Activated CD8-positive, alpha-beta memory T cell treated with anti-CD3 and anti-CD28 coated beads for 36 hours (primary cell): Measurements from ENCODE around the gene HGFAC. TPM values are rescaled to one million over a fixed set of nuclear protein-coding genes. Genes with fewer than 3 reads are reported as not detected.

Experiments
- CTCF ChIA-PET: fragments of 350-600 bp; sonication (Branson Sonifier 250); formaldehyde crosslinking; loops from one replicate; lab custom pipeline; 2021; ENCODE audit warnings: antibody characterized with exemption; lab: Charles Lee
- POLR2A ChIA-PET: fragments of 350-600 bp; sonication (Branson Sonifier 250); formaldehyde crosslinking; loops from one replicate; lab custom pipeline; 2021; ENCODE audit warnings: antibody characterized with exemption; lab: Charles Lee
- total RNA-seq, 2 experiments: library from RNA; stranded (reverse); gene quantifications; one replicate each; pipeline ENCODE4 v1.2.3, GENCODE V29; 2021

The HGFAC gene
- not detected for total RNA-seq

GRCh38 chr4:3441501-3442459 is at the start of gene HGFAC:
Gene HGFAC (plus strand): TSS chr4:3441968. CDS start chr4:3442002, 34 bp downstream.
- ChIA-PET CTCF (no interaction called here), POLR2A (no interaction called here)

GRCh38 chr4:3392321-3392720 is 49.4 kb upstream of the HGFAC start:
- ChIA-PET CTCF (interaction anchor here (1.8 kb wide), 1 partner anchor 9 kb away, joined by 4 read pairs; no protein-coding TSS in a partner anchor), POLR2A (no interaction called here)

- ChIA-PET POLR2A (no interaction called here), CTCF (interaction anchor here (1.8 kb wide), 1 partner anchor 9 kb away, joined by 4 read pairs; no protein-coding TSS in a partner anchor)
Measured at GRCh38 chr4:3393171-3393570, 48.6 kb upstream of the HGFAC start.

GRCh38 chr4:3396600-3396999 is 45.2 kb upstream of the HGFAC start:
- POLR2A ChIA-PET: no interaction called here
- CTCF ChIA-PET: no interaction called here

- ChIA-PET CTCF (no interaction called here), POLR2A (no interaction called here)
Measured at GRCh38 chr4:3397128-3397527, 44.6 kb upstream of the HGFAC start.

GRCh38 chr4:3399277-3400194 is 42.2 kb upstream of the HGFAC start:
- POLR2A ChIA-PET: no interaction called here
- CTCF ChIA-PET: no interaction called here

GRCh38 chr4:3401436-3402171 is 40.2 kb upstream of the HGFAC start:
- CTCF ChIA-PET: no interaction called here
- POLR2A ChIA-PET: no interaction called here

GRCh38 chr4:3402491-3403347 is 39.0 kb upstream of the HGFAC start:
- POLR2A ChIA-PET: no interaction called here
- CTCF ChIA-PET: no interaction called here

- ChIA-PET POLR2A (no interaction called here), CTCF (no interaction called here)
Measured at GRCh38 chr4:3403348-3403906, 38.3 kb upstream of the HGFAC start.

- POLR2A ChIA-PET: no interaction called here
- CTCF ChIA-PET: no interaction called here
Measured at GRCh38 chr4:3404546-3404945, 37.2 kb upstream of the HGFAC start.

- CTCF ChIA-PET: no interaction called here
- POLR2A ChIA-PET: no interaction called here
Measured at GRCh38 chr4:3405176-3405575, 36.6 kb upstream of the HGFAC start.

- POLR2A ChIA-PET: no interaction called here
- CTCF ChIA-PET: no interaction called here
Measured at GRCh38 chr4:3406021-3406420, 35.7 kb upstream of the HGFAC start.

GRCh38 chr4:3406431-3406830 is 35.3 kb upstream of the HGFAC start:
- CTCF ChIA-PET: no interaction called here

GRCh38 chr4:3407171-3407771 is 34.5 kb upstream of the HGFAC start:
- POLR2A ChIA-PET: no interaction called here
- CTCF ChIA-PET: no interaction called here

More at GRCh38 chr4:3406431-3406830, 35.3 kb upstream of the HGFAC start:
- POLR2A ChIA-PET: no interaction called here

- ChIA-PET POLR2A (no interaction called here), CTCF (interaction anchor here (1.5 kb wide), 1 partner anchor 9 kb away, joined by 3 read pairs; no protein-coding TSS in a partner anchor)
Measured at GRCh38 chr4:3407930-3408792, 33.6 kb upstream of the HGFAC start.

- ChIA-PET POLR2A (no interaction called here), CTCF (interaction anchor here (1.5 kb wide), 1 partner anchor 8 kb away, joined by 3 read pairs; no protein-coding TSS in a partner anchor)
Measured at GRCh38 chr4:3408793-3409330, 32.9 kb upstream of the HGFAC start.
